SK-N-SH treated with all-trans-retinoic acid at 6 μM for 48 hours (cell line): Measurements from ENCODE around the gene FHOD1.

Experiments used
- CSDC2 ChIP-seq: fragments of 250-450 bp; sonication (Bioruptor Pico); IDR thresholded peaks from 2 replicates; pipeline ENCODE4 v1.5.0; 2020; ENCODE audit warnings: mild to moderate bottlenecking, moderate library complexity
- OSR1 ChIP-seq: fragments of 250-450 bp; sonication (Bioruptor Pico); IDR thresholded peaks from 2 replicates; pipeline ENCODE4 v1.8.0; 2022; ENCODE audit warnings: moderate library complexity, mild to moderate bottlenecking, inconsistent platforms
- SNAI2 ChIP-seq: fragments of 250-450 bp; sonication (Bioruptor Pico); IDR thresholded peaks from 2 replicates; pipeline ENCODE4 v1.5.0; 2020; ENCODE audit warnings: mild to moderate bottlenecking, moderate library complexity
- ZC3H10 ChIP-seq: fragments of 250-450 bp; sonication (Bioruptor Pico); IDR thresholded peaks from 2 replicates; pipeline ENCODE4 v1.5.1; 2021; ENCODE audit warnings: mild to moderate bottlenecking, moderate library complexity
- TF ChIP-seq, protein P1 (sequence below): fragments of 250-450 bp; sonication (Bioruptor Pico); IDR thresholded peaks from 2 replicates; pipeline ENCODE4 v1.5.1; 2020; ENCODE audit warnings: low read depth, mild to moderate bottlenecking, moderate library complexity

DNA sequence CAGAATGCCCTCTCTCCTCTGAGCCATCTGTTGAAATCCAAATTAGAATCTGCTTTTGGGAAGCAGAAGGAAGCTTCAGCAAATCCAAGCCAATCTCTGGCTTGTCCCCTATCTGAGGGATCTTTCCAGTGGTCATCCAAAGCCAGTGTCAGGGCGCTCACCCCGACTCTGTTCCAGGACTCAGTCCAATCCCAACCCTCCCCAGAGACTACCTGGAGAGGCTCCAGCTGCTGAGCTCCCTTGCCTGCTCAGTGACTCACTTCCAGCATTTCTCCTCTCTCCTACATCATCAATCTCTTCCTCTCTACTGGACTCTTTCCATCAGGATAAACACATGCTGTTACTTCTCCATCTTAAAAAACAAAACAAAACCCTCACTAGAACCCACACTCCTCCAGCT is 65.9 kb downstream of the FHOD1 start:
- TF ChIP-seq OSR1 (CRISPR knock-in tag) (no peak), SNAI2 (CRISPR knock-in tag) (no peak), CSDC2 (CRISPR knock-in tag) (no peak), ZC3H10 (CRISPR knock-in tag) (no peak)
- TF ChIP-seq, protein P1, sequence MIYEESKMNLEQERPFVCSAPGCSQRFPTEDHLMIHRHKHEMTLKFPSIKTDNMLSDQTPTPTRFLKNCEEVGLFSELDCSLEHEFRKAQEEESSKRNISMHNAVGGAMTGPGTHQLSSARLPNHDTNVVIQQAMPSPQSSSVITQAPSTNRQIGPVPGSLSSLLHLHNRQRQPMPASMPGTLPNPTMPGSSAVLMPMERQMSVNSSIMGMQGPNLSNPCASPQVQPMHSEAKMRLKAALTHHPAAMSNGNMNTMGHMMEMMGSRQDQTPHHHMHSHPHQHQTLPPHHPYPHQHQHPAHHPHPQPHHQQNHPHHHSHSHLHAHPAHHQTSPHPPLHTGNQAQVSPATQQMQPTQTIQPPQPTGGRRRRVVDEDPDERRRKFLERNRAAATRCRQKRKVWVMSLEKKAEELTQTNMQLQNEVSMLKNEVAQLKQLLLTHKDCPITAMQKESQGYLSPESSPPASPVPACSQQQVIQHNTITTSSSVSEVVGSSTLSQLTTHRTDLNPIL (CRISPR knock-in tag), result no peak
